ENCODE measurements around the gene DHX29.

The DHX29 gene

DNA sequence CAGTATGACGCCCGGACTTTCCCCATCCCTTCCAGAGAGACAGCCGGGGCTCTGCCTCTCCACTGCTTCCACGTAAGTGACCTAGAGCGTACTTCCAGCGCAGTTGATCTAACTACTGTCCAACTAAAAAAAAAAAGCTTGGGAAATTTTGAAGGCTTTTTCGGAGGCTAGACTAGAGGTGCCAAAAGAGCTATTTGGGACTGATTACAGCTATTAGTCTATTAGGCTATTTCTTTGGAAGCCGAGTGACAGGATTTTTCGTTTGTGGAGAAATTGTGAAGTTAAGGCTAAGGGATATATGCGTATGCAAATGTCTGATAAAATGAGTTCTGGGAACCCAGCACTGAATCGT lies 75.6 kb downstream of the DHX29 start:
- no peak for DNase-seq

- DNase-seq = no peak
These were observed 76.2 kb downstream of the DHX29 start for GRCh38 chr5:55231029-55231918.

- DNase-seq = no peak
These were observed 77.3 kb downstream of the DHX29 start for GRCh38 chr5:55230086-55230629.

- no peak for DNase-seq
These were observed 79.6 kb downstream of the DHX29 start for GRCh38 chr5:55227664-55228430.

DNA sequence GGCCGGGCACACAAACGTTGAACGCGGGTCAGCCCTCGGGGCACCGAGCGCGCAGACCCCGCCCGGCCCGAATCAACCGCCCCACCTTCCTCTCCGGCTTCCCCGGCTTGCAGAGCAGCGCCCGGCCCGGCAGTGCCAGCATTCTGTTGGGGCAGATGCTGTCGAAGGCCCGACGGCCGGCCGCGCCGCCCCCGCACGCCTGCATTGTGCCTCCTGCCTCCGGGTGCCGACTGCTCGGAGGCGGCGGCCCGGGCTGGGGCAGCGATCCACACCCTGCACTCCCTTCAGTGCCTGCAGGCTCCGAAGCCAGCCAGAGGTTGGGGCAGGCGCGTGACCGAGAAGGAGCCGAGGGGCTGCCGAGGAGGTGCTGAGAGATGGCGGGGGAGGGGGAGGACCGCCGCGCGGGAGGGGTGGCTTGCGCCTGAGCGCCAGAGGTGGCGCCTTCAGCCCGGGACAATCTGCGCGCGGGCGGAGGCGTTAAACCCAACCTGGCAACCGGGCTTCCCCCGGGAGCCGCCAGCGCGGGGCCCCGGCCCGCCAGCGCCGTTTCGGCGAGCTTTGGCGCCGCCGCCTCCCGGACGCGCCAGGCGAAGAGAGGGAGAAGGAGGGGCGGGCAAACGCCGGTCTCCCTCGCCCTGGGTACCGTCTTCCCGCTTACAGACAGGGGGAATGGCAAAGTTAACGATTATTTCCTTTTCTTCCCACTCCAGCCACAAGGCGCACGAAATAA lies 80.4 kb downstream of the DHX29 start, which contains the start of gene MCIDAS:
Gene MCIDAS (minus strand): TSS at position 382 of the 730 bp plus-strand sequence. CDS start 177 bp downstream, at position 205.
- DNase-seq = no peak

DNA sequence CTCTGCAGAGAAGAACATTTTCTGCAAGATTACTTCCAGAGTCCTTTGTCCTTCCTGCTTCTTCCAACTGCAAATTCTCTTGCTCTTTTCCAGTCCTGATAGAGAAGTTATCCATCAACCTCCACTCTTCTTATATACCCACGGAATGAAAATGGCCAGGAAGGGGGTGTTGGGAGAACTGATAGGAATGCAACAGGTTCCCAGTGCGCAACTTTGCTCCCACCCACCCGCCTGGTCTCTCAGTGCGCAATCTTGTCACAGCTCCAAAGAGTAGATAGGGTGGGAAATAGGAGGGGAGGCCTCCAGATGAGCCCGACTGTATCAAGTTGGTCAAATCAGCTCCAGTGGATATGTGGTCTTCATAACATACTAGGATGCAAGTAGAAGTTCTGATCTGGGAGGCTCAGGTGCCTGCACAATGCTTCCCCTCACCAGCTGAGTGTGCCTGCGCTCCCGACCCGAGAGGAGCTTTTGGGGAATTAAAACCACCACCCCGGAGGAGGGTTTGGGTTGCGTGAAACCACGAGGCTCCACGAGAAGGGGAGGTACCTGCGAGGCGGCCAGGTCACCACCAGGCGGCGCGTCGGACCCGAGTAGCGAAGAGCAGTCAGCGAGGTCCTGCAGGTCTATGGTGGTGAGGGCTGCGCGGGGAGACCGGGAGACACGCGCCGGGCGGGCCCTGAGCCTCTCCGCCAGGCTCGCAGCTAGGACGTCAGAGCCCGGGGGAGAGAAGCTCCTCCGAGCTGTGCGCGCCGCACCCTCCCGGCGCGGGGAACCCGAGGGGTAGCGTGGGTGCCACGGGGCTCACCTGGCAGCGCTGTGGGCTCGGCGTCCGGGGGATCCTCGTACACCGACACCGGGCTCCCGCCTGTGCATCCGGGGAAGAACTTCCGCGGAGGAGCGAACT lies 81.2 kb downstream of the DHX29 start:
- peak; percentile 61 for DNase-seq

GRCh38 chr5:55225346-55225745 lies 82.1 kb downstream of the DHX29 start:
- DNase-seq = no peak

DNA sequence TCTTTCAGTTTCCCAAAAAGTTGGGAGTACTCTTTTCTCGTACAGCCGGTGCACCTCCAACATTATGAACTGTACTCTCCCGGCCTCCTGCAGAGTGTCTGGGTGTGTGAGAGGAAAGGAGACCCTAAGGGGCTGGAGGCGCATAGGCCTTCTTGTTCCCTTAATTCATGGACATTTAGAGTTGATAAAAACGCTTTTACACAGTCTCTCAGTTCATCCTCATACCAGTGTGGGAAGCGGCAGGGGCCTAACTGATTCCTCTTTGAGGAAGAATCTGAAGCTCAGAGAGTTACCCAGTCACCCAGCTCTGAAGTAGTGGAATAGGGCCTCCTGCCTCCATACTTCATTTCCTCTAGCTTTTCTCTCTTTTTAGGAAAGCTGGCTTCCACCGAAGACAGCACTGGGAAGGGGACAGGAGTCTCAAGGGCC lies 83.7 kb downstream of the DHX29 start:
- DNase-seq = no peak

GRCh38 chr5:55222985-55223811 lies 84.3 kb downstream of the DHX29 start:
- no peak for DNase-seq

DNA sequence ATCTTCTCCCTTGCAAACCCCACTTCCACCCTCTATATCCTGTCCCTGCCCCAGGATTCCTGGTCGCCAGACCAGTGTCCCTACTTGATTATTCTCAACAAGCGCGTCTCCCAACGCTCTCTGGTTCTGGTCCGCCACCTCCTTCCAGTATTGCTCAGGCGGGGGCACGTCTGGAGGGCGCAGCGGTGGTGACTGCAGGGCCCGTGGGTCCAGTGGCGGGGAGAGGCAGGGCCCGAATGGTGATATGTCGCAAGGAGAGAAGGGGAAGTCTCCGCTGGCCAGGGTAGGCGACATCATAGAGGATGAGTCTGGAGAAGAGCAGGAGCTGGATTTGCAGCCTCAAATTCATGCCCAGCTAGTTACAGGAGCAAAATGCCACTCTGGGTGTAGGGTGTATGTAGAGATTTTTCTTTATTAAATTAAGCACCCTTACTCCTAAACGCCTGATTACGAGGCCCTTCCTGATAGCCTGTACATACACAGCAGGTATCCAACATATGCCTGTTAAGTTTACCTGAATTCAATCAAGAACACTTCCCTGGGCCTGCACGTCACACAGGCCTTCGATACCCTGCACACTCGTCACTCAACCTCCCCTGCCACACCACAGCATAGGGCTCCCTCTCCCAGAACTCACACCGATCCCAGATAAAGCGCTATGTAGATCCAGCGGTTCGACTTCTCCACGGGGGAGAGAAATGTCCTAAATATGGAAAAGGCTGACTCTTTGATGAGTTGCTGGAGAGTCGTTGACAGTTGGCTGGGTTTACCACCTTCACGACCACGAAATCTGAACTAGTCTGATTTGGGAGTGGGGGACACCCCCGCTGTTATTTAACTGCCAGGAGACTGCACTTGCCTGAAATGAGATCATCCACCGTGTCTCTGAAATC lies 85.2 kb downstream of the DHX29 start:
- DNase-seq = no peak

DNA sequence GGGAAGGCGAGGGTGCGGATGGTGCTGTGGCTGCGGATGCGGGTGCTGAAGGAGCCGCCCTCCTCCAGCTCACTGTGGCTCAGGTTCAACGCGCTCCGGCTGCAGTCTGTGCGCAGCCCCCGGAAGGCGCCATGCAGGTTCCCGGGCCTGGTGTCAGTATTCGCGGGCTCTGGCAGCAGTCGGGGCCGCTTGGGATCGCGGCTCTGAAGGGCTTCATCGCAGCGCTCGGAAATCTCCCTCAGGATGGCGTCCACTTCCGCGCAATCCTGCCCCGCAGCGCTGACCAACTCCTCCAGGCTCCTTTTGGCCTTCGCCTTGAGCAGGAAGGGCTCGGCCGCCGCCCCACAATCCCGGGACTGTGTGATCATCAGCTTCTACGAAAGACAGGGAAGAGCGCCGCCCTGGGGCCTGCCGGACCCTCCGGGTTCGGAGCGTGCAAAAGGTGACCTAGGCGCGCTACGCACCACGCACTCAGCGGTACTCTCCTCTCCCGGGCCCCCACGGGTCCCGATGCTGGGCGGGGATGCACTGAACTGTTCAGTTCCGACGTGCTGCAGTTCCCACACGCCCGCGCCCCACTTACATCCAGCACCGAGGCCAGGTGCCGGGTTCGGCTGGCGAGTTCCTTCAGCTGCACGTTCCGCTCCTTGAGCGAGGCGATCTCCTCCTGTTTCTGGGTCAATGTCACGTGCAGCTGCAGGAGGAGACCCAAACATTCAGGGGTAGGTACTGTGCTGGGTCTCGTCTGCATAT lies 86.9 kb downstream of the DHX29 start:
- DNase-seq = no peak

DNA sequence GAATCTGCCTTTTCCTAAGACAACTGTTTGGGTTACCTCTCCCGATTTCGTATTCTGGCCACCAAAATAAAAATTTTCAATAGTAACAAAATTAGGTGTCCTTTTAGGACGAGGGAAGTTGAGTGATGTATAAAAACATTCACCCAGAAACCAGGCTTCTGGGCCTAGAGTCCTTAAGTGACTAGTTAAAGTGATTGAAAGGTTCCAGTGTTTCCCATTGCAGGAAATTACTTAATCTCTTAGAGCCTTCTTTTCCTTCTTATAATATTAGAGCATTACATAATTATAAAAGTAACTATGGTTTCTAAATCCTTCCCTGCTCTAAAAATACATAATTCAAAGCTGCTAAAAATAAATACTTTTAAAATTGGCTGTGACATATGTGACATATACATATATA lies 87.7 kb downstream of the DHX29 start:
- DNase-seq = no peak

DNA sequence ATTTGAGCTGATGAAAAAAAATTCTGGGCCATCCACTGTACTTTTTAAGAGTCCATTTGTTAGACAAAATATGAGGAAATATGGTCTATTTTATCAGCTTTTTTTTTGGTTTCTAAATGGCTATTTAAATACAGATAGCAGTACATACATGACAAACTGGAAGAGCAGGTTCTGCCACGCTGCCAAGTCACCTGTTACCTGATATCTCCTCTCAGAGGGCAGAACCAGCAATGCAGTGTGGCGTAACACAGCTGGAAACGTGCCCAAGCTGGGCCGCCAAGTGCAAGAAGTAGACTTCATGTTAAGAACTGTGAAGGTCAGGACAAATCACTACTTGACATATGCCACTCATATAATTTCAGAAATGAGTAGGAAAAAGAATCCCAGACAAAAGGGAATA lies 88.5 kb downstream of the DHX29 start:
- peak; percentile 75 for DNase-seq

GRCh38 chr5:55211184-55211874 lies 96.2 kb downstream of the DHX29 start:
- DNase-seq = no peak

All from NCI-H1048 (cell line).